H9 (cell line): ENCODE data around the gene NCLN. TPM values are rescaled to one million over a fixed set of nuclear protein-coding genes. Genes with fewer than 3 reads are reported as not detected.

Experiments
- DNase-seq: peaks from one replicate; pipeline ENCODE4 v3.0.0-alpha.2; 2017
- H2AFZ ChIP-seq: one replicate; pipeline ENCODE4 v1.6.1; 2013; ENCODE audit warnings: mild to moderate bottlenecking, low read length, control low read depth, moderate library complexity
- H2AK5ac ChIP-seq: 2 replicates; pipeline ENCODE4 v1.6.1; 2013; ENCODE audit warnings: low read length, control low read depth, mixed read lengths; ENCODE audit not compliant: insufficient read length
- H2BK120ac ChIP-seq: one replicate; pipeline ENCODE4 v1.6.1; 2013; ENCODE audit warnings: low read depth, mild to moderate bottlenecking, low read length, control low read depth, inconsistent platforms; ENCODE audit not compliant: poor library complexity, severe bottlenecking
- H2BK12ac ChIP-seq: 2 replicates; pipeline ENCODE4 v1.6.1; 2013; ENCODE audit warnings: low read length, control low read depth, mixed read lengths, low read depth; ENCODE audit not compliant: insufficient read length
- H2BK15ac ChIP-seq: 2 replicates; pipeline ENCODE4 v1.6.1; 2013; ENCODE audit warnings: low read depth, low read length, control low read depth
- H2BK20ac ChIP-seq: one replicate; pipeline ENCODE4 v1.6.1; 2013; ENCODE audit warnings: low read depth, mild to moderate bottlenecking, low read length, control low read depth, inconsistent platforms; ENCODE audit not compliant: poor library complexity, severe bottlenecking
- H2BK5ac ChIP-seq: 2 replicates; pipeline ENCODE4 v1.6.1; 2013; ENCODE audit warnings: low read length, control low read depth, mixed read lengths; ENCODE audit not compliant: insufficient read length
- H3K14ac ChIP-seq: 2 replicates; pipeline ENCODE4 v1.6.1; 2013; ENCODE audit warnings: low read length, control low read depth; ENCODE audit not compliant: insufficient read depth
- H3K18ac ChIP-seq: 2 replicates; pipeline ENCODE4 v1.6.1; 2013; ENCODE audit warnings: low read depth, mild to moderate bottlenecking, mixed read lengths, low read length, control low read depth; ENCODE audit not compliant: insufficient read length
- H3K23ac ChIP-seq: 2 replicates; pipeline ENCODE4 v1.6.1; 2013; ENCODE audit warnings: low read length, control low read depth, mixed read lengths, low read depth; ENCODE audit not compliant: insufficient read length
- H3K23me2 ChIP-seq: 2 replicates; pipeline ENCODE4 v1.6.1; 2013; ENCODE audit warnings: low read depth, mild to moderate bottlenecking, mixed read lengths, low read length, control low read depth; ENCODE audit not compliant: insufficient read length, poor library complexity, severe bottlenecking
- H3K27ac ChIP-seq: 2 replicates; pipeline ENCODE4 v1.5.1; 2013; ENCODE audit warnings: low read length, control low read depth, mixed read lengths, low read depth; ENCODE audit not compliant: insufficient read length
- H3K27me3 ChIP-seq: 2 replicates; pipeline ENCODE4 v1.6.1; 2013; ENCODE audit warnings: low read length, control low read depth, inconsistent platforms; ENCODE audit not compliant: insufficient read depth
- H3K4ac ChIP-seq: 2 replicates; pipeline ENCODE4 v1.6.1; 2013; ENCODE audit warnings: low read depth, mild to moderate bottlenecking, control low read depth, inconsistent platforms, low read length, moderate library complexity
- H3K4me1 ChIP-seq: 2 replicates; pipeline ENCODE4 v1.6.1; 2013; ENCODE audit warnings: low read length, control low read depth, inconsistent platforms; ENCODE audit not compliant: insufficient read depth
- H3K4me2 ChIP-seq: 2 replicates; pipeline ENCODE4 v1.6.1; 2013; ENCODE audit warnings: low read length, control low read depth, mixed read lengths; ENCODE audit not compliant: insufficient read length, insufficient read depth
- H3K56ac ChIP-seq: 2 replicates; pipeline ENCODE4 v1.6.1; 2013; ENCODE audit warnings: low read depth, mild to moderate bottlenecking, mixed read lengths, low read length, control low read depth; ENCODE audit not compliant: insufficient read length
- H3K79me1 ChIP-seq: 2 replicates; pipeline ENCODE4 v1.6.1; 2013; ENCODE audit warnings: low read depth, mild to moderate bottlenecking, moderate library complexity, low read length, control low read depth, inconsistent platforms; ENCODE audit not compliant: insufficient read depth, poor library complexity, severe bottlenecking
- H3K79me2 ChIP-seq: 2 replicates; pipeline ENCODE4 v1.6.1; 2013; ENCODE audit warnings: low read length, control low read depth, inconsistent platforms; ENCODE audit not compliant: insufficient read depth
- H3K9ac ChIP-seq: 2 replicates; pipeline ENCODE4 v1.6.1; 2013; ENCODE audit warnings: low read length, control low read depth, mixed read lengths; ENCODE audit not compliant: insufficient read length; ENCODE audit errors: extremely low read depth
- H3K9me3 ChIP-seq: one replicate; pipeline ENCODE4 v1.6.1; 2013; ENCODE audit warnings: low read depth, low read length, inconsistent platforms; ENCODE audit not compliant: control insufficient read depth
- H3T11ph ChIP-seq: one replicate; pipeline ENCODE4 v1.6.1; 2013; ENCODE audit warnings: mild to moderate bottlenecking, low read length, control low read depth, inconsistent platforms
- H4K20me1 ChIP-seq: one replicate; pipeline ENCODE4 v1.6.1; 2013; ENCODE audit not compliant: control insufficient read depth, insufficient read length, insufficient read depth
- H4K5ac ChIP-seq: 2 replicates; pipeline ENCODE4 v1.6.1; 2013; ENCODE audit warnings: low read depth, mild to moderate bottlenecking, mixed read lengths, low read length, control low read depth; ENCODE audit not compliant: insufficient read length
- H4K8ac ChIP-seq: replicated peaks from 2 replicates; pipeline ENCODE4 v1.6.1; 2013; ENCODE audit warnings: low read length, control low read depth, mixed read lengths, low read depth; ENCODE audit not compliant: insufficient read length
- H4K91ac ChIP-seq: 2 replicates; pipeline ENCODE4 v1.6.1; 2013; ENCODE audit warnings: low read depth, mild to moderate bottlenecking, moderate library complexity, mixed read lengths, low read length, control low read depth; ENCODE audit not compliant: insufficient read length
- H3K27ac Mint-ChIP-seq, 3 experiments: 2 replicates in 2 of 3; 3 replicates in 1 of 3; pipeline ENCODE4 v1.8.0; 2020 to 2021; ENCODE audit warnings: mixed read lengths in 3 of 3, mild to moderate bottlenecking in 1 of 3, moderate library complexity in 1 of 3
- H3K27me3 Mint-ChIP-seq: 2 replicates; pipeline ENCODE4 v1.8.0; 2021; ENCODE audit warnings: low read depth, mild to moderate bottlenecking, moderate library complexity, mixed read lengths
- H3K36me3 Mint-ChIP-seq, 3 experiments: 2 replicates in 2 of 3; 3 replicates in 1 of 3; pipeline ENCODE4 v1.8.0; 2020 to 2021; ENCODE audit warnings: low read depth in 3 of 3, mixed read lengths in 3 of 3; ENCODE audit not compliant: insufficient read depth in 1 of 3
- H3K4me1 Mint-ChIP-seq, 2 experiments: 2 replicates each; pipeline ENCODE4 v1.8.0; 2020; ENCODE audit warnings: mixed read lengths in 2 of 2
- H3K4me3 Mint-ChIP-seq, 2 experiments: 2 replicates in 1 of 2; 3 replicates in 1 of 2; pipeline ENCODE4 v1.8.0; 2020 to 2021; ENCODE audit warnings: mild to moderate bottlenecking in 2 of 2, mixed read lengths in 2 of 2, moderate library complexity in 1 of 2
- H3K9me3 Mint-ChIP-seq, 2 experiments: 2 replicates in 1 of 2; 3 replicates in 1 of 2; pipeline ENCODE4 v1.8.0; 2020; ENCODE audit warnings: mild to moderate bottlenecking in 2 of 2, mixed read lengths in 2 of 2, moderate library complexity in 1 of 2
- WGBS: extraction: QIAGEN DNeasy Blood & Tissue Kit; methylation state at CpG from one replicate; pipeline ENCODE4 v1.1.7; 2013; ENCODE audit warnings: missing lambda C conversion rate, low lambda C conversion rate, mixed read lengths; ENCODE audit not compliant: insufficient read length; ENCODE audit errors: extremely low coverage; 5-methylcytosine and 5-hydroxymethylcytosine counted together
- total RNA-seq: library from RNA; stranded (reverse); gene quantifications from 2 replicates; pipeline ENCODE4 v1.2.1, GENCODE V29; 2021
- TF ChIP-seq, protein P1 (sequence below): fragments of 200-600 bp; sonication (generic); conservative IDR thresholded peaks from 3 replicates; pipeline ENCODE4 v1.8.0; 2021; ENCODE audit warnings: antibody characterized with exemption, mild to moderate bottlenecking

The NCLN gene
- total RNA-seq, 1 experiment from 2014 or later = 94.8 TPM

GRCh38 chr19:3145909-3146676, 39.6 kb upstream of the NCLN start:
- Mint-ChIP-seq H3K9me3 (peaks cover 3 to 5% of the 10 kb centered on the region in 2 experiments; a peak in 2 of 5 replicates), H3K27ac (no peak overlapping the region), H3K4me3 (no peak overlapping the region), H3K36me3 (no peaks in the 10 kb centered on the region), H3K4me1 (peaks cover 6 to 15% of the 10 kb centered on the region in 2 experiments), H3K27me3 (peaks cover 12% of the 10 kb centered on the region)
- Histone ChIP-seq H2AK5ac (no peak overlapping the region), H3K27ac (no peak overlapping the region), H3K14ac (no peak overlapping the region), H4K20me1 (no peaks in the 10 kb centered on the region), H3K23ac (no peak overlapping the region), H3K56ac (no peak overlapping the region), H2AFZ (no peak overlapping the region), H2BK12ac (no peak overlapping the region), H3T11ph (no peak overlapping the region), H2BK20ac (no peak overlapping the region), H2BK120ac (no peak overlapping the region), H3K27me3 (no peaks in the 10 kb centered on the region), H3K79me1 (no peaks in the 10 kb centered on the region), H4K91ac (no peak overlapping the region), H3K79me2 (no peaks in the 10 kb centered on the region), H2BK5ac (no peak overlapping the region), H3K9me3 (no peaks in the 10 kb centered on the region), H4K8ac (no peak overlapping the region), H3K4me1 (no peaks in the 10 kb centered on the region), H3K4ac (no peak overlapping the region), H3K9ac (no peak overlapping the region), H3K4me2 (no peak overlapping the region), H4K5ac (no peak overlapping the region), H3K18ac (no peak overlapping the region), H3K23me2 (no peaks in the 10 kb centered on the region), H2BK15ac (no peak overlapping the region)
- no peak for DNase-seq
- WGBS = no CpG with 5 or more reads among the region's 20 CpGs
- TF ChIP-seq, protein P1, sequence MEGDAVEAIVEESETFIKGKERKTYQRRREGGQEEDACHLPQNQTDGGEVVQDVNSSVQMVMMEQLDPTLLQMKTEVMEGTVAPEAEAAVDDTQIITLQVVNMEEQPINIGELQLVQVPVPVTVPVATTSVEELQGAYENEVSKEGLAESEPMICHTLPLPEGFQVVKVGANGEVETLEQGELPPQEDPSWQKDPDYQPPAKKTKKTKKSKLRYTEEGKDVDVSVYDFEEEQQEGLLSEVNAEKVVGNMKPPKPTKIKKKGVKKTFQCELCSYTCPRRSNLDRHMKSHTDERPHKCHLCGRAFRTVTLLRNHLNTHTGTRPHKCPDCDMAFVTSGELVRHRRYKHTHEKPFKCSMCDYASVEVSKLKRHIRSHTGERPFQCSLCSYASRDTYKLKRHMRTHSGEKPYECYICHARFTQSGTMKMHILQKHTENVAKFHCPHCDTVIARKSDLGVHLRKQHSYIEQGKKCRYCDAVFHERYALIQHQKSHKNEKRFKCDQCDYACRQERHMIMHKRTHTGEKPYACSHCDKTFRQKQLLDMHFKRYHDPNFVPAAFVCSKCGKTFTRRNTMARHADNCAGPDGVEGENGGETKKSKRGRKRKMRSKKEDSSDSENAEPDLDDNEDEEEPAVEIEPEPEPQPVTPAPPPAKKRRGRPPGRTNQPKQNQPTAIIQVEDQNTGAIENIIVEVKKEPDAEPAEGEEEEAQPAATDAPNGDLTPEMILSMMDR = no peak
